Globus pallidus (tissue), 1 donor: ENCODE data around the gene ATP11C.
"Not testable (repeated sequence)": the region's sequence is repeated elsewhere in the genome, so short reads cannot be mapped to it uniquely, and the experiment has no call there.

ENCODE experiments used
- DNase-seq: peaks from one replicate; pipeline ENCODE4 v3.0.0-alpha.2; 2015; ENCODE audit warnings: low spot score

The ATP11C gene

DNA sequence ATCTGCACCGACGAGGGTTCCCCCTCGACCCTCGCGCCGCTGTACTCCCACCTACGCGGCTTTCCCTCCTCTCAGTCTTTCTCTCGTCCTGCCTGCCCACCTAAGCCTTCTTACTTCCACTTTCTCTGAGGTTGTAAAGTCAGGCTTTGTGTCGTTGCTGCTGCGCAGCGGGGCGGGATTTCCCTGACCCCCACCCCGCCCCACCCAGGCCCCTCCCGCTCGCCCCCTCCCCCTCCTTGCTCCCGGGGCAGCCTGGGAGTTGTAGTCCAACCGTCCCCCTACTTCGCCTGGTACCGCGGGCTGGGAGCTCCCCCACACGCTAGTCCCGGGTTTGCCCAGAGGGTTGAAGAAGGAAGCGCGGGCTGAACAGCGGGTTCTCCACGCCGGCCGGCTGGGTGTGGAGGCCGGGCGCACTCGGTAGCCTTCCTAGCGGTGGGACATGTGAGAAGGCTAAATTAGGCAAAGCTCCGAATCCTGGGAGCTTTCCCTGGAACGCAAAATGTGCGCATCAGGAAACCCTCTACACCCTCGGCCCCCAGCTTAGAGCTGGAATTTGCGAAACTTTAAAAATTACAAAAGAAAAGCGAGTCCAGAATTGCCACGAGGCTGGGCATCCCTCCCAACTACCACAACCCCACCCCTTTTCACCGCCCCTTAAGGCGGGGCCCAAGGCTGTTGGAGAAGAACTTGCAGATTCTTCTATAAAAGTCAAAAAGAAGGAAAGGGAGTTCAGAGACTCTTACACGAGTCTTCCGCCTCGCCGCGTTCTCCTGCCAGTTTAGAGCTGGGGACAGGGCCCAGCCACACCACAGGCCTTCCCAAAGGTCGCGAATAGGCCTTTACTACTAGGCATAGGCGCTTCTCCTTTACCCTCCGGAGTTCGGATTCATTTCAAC lies at the start of gene ATP11C:
ATP11C (minus strand) TSS at position 153 of the 896 bp plus-strand sequence. CDS start 1,011 bp downstream, outside the sequence.
- DNase-seq: peak; percentile 84

GRCh38 chrX:139974471-139974870 lies 41.6 kb upstream of the ATP11C start:
- no peak for DNase-seq

- no peak for DNase-seq
Measured at GRCh38 chrX:139972629-139973624, 40.1 kb upstream of the ATP11C start.

- DNase-seq: no peak
Measured at GRCh38 chrX:139972113-139972512, 39.3 kb upstream of the ATP11C start.

- no peak for DNase-seq
Measured at GRCh38 chrX:139971394-139971749, 38.5 kb upstream of the ATP11C start.

GRCh38 chrX:139969286-139969685 lies 36.4 kb upstream of the ATP11C start:
- no peak for DNase-seq

DNA sequence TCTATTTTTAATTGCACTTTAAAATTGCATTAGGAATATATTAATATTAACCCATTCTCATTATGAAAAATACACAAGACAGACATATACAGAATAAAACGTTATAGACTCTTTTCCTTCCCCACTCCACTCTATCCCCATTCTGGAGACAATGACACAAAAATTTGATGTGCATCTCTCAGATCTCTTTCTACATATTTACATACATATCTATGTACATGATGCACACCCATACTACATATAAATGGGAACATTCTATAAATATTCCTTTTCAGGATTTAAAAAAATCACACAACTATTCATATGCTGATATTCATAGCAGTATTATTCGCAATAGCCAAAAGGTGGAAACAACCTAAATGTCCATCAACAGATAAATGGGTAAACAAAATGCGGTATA lies 34.9 kb upstream of the ATP11C start:
- no peak for DNase-seq

GRCh38 chrX:139967300-139967699 lies 34.4 kb upstream of the ATP11C start:
- DNase-seq: no peak

- not testable (repeated sequence) for DNase-seq
Measured at GRCh38 chrX:139966159-139966558, 33.3 kb upstream of the ATP11C start.

- DNase-seq: no peak
Measured at GRCh38 chrX:139965421-139965820, 32.6 kb upstream of the ATP11C start, which contains the start of gene CXorf66. TSS of gene CXorf66 (minus strand) at chrX:139965521. CDS start at chrX:139965496, 25 bp downstream.

DNA sequence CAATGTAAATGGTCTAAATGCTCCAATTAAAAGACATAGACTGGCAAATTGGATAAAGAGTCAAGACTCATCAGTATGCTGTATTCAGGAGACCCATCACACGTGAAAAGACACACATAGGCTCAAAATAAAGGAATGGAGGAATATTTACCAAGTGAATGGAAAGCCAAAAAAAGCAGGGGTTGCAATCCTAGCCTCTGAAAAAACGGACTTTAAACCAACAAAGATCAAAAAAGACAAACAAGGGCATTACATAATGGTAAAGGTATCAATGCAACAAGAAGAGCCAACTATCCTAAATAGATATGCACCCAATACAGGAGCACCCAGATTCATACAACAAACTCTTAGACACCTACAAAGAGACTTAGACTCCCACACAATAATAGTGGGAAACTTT lies 28.2 kb upstream of the ATP11C start:
- not testable (repeated sequence) for DNase-seq

DNA sequence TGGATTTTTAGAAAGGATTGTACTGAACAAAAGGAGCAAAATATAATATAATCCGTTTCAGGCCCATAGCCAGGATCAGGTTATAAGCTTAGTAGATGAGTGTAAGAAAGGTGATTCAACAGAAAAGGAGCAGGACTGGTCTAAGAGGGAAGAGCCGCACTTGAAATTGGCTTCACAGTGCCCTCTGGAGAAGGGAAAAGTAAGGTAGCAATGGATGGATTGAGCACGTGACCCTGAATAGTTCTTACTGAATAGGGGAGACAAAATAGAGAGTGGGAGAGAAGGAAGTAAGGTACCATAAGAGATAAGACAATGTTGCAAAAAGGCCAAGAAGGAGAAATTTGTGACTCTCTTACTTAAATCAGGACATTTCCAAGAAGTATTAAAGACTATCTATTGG lies 16.9 kb upstream of the ATP11C start:
- no peak for DNase-seq

DNA sequence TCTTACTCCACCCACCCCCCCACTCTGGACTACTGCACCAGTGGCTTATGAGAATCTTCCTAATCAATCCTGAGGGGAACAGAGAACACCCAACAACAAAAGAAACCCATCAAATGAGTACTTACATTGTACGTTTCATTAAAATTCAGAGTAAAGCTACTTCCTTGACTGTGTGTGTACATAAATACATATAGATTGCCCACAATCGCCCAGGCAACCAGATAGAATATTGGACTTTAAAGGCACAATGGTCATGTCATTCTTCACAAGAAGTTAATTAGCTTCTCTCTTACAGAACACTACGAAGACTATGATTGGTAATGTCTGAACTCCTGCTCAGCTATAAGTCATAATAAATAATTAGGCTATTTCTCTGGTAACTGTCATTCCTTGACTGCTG lies 12.2 kb upstream of the ATP11C start:
- no peak for DNase-seq

DNA sequence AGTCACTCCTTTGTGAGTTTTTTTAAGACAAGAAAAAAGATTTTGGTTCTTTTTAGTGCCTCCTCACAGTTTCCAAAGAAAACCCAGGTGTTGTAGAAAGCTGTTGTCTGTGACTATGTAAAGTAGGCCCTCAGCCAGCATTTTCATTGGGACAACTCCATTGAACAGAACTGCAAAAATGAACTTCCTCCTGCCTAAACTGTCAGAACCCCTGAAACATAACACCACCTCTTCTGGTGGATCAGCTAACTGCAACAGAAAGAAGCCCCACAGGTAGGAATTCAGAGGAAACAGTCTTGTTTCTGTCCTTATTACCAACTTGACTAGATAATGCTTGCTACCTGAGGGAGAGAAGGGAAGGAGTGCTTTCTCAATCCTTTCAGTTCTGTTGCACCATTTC lies 3.4 kb upstream of the ATP11C start:
- no peak for DNase-seq

- no peak for DNase-seq
Measured at GRCh38 chrX:139933904-139934303, 1.1 kb upstream of the ATP11C start.

- peak; percentile 23 for DNase-seq
Measured at GRCh38 chrX:139932073-139932900, 566 bp downstream of the ATP11C start.

- DNase-seq: no peak
Measured at GRCh38 chrX:139931646-139932072, 1.2 kb downstream of the ATP11C start.

- no peak for DNase-seq
Measured at GRCh38 chrX:139930916-139931645, 1.8 kb downstream of the ATP11C start.

- no peak for DNase-seq
Measured at GRCh38 chrX:139930401-139930800, 2.5 kb downstream of the ATP11C start.

GRCh38 chrX:139929876-139930275 lies 3.0 kb downstream of the ATP11C start:
- DNase-seq: no peak

- no peak for DNase-seq
Measured at GRCh38 chrX:139924696-139925095, 8.2 kb downstream of the ATP11C start.
